ENCODE results near the gene CYP2F1. TPM values are rescaled to one million over a fixed set of nuclear protein-coding genes. Genes with fewer than 3 reads are reported as not detected.

Gene CYP2F1, protein sequence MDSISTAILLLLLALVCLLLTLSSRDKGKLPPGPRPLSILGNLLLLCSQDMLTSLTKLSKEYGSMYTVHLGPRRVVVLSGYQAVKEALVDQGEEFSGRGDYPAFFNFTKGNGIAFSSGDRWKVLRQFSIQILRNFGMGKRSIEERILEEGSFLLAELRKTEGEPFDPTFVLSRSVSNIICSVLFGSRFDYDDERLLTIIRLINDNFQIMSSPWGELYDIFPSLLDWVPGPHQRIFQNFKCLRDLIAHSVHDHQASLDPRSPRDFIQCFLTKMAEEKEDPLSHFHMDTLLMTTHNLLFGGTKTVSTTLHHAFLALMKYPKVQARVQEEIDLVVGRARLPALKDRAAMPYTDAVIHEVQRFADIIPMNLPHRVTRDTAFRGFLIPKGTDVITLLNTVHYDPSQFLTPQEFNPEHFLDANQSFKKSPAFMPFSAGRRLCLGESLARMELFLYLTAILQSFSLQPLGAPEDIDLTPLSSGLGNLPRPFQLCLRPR
- 2.7 and 3.1 TPM in 2 replicates for total RNA-seq (2011; cell fraction: chromatin; rRNA removed; ENCODE audit: low replicate concordance)
- total RNA-seq (2011; cell fraction: nucleolus; rRNA removed) = 0.17 and 0.39 TPM in 2 replicates
- total RNA-seq (2011; cell fraction: nucleoplasm; rRNA removed) = 1.5 and 3.0 TPM in 2 replicates
- total RNA-seq (2014; rRNA removed) = 0.77 TPM in 1 of 2 replicates, not detected in the other
- 0.25 TPM in 1 of 2 replicates, not detected in the other for total RNA-seq (2014; rRNA removed; fragmentation: Illumina TruSeq; extraction: Trizol)
- total RNA-seq (2015; rRNA removed; fragmentation: Illumina TruSeq; extraction: Trizol) = 0.11 TPM in 1 of 2 replicates, not detected in the other
- total RNA-seq (2021) = 0.38 TPM in 1 of 2 replicates, not detected in the other
- polyA plus RNA-seq (2011; rRNA removed) = 0.03 and 0.16 TPM in 2 replicates
- 0.12 and 0.35 TPM in 2 replicates for polyA plus RNA-seq (2011; cell fraction: cytosol; rRNA removed)
- polyA plus RNA-seq (2011; cell fraction: nucleus; rRNA removed) = 0.28 and 0.40 TPM in 2 replicates
- polyA plus RNA-seq (2012) = 0.44 and 1.4 TPM in 2 replicates
- polyA plus RNA-seq (2014; fragmentation: Illumina TruSeq; extraction: Trizol) = 0.28 and 0.71 TPM in 2 replicates
- polyA plus RNA-seq (2014; fragmentation: Nextera tagmentation; extraction: Ambion mirVana) = under 1 TPM; 0.10 to 0.11 TPM
- 0.04 TPM in 1 of 2 replicates, not detected in the other for polyA plus RNA-seq (2014; rRNA removed)
- polyA minus RNA-seq (2011; rRNA and poly(A)+ RNA removed) = 0.12 TPM in 1 of 2 replicates, not detected in the other
- polyA minus RNA-seq (2011; cell fraction: cytosol; rRNA and poly(A)+ RNA removed) = not detected in 2 replicates
- polyA minus RNA-seq (2011; cell fraction: nucleus; rRNA and poly(A)+ RNA removed) = 0.67 TPM in 1 of 2 replicates, not detected in the other
- percentile 17 among the genes with signal in this experiment for Bru-seq, nascent RNA
- BruChase-seq, experiment 1, labeled RNA remaining after a 2-hour chase = percentile 9 among the genes with signal in this experiment
- percentile 7 among the genes with signal in this experiment for BruChase-seq, experiment 2, labeled RNA remaining after a 6-hour chase
- long read RNA-seq, experiment 1, partial matches to known transcripts = 0 of 1 reads
- long read RNA-seq, experiment 1, other reads (novel, unspliced or antisense) = 1 of 1 reads
- long read RNA-seq, experiment 2, partial matches to known transcripts = 0 of 1 reads
- long read RNA-seq, experiment 2, other reads (novel, unspliced or antisense) = 1 of 1 reads
- long read RNA-seq, experiment 3 = 0 reads

DNA sequence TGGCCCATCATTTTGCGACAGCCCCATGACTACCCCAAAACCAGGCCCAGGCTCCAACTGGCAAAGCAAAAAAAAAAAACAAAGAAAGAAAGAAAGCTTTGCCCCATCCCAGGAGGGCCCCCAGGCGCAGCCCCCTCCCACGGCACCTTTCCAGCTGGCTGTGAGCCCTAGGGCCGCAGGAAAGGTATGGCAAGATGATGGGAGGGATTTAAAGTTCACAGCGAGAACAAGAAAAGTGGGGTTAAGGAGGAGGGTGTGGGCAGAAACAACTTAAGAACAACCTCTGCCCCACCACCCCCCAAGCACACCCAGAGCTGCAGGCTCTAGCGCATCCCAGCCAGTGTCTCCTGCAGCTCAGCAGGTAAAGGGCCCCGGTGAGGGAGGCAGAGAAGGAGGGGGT, at the start of gene CYP2F1:
Gene CYP2F1, plus strand, starts transcription at position 301 of the 400 bp plus-strand sequence. CDS start 1,757 bp downstream, outside the sequence.
- ATAC-seq (no peak), FAIRE-seq (no peak), DNase-seq (ENCODE audit: extremely low read depth in 1 of 4, low spot score in 3 of 4) (peak in 1 of 4 experiments; percentile 2)
- no peak within 1 kb of the TSS for H3K4me2 ChIP-seq (ENCODE audit: insufficient read depth, low read length)
- intact Hi-C loops (cut with micrococcal nuclease) (no loop called here), in situ Hi-C loops (cut with MboI) (no loop called here)
- ChIA-PET CTCF (ENCODE audit: low intra/inter-chr PET ratio) (no interaction called here), POLR2A (no interaction called here)
- no peak within 1 kb of the TSS for H2AFZ ChIP-seq (ENCODE audit: low read depth, low read length)
- no peaks in the 10 kb centered on the region for H3K4me1 ChIP-seq (replicated peaks in 1 of 2; ENCODE audit: control insufficient read depth in 2 of 2, insufficient read depth in 2 of 2, low read length in 2 of 2)
- no peaks in the 10 kb centered on the region for H3K79me2 ChIP-seq (ENCODE audit: control insufficient read depth, insufficient read depth, low read length)
- WGBS (ENCODE audit: insufficient coverage, low coverage, missing lambda C conversion rate) = 2% methylated on average over 6 of the region's 7 CpGs
- H3K9me3 ChIP-seq (replicated peaks; ENCODE audit: control insufficient read depth, insufficient read depth, low read depth, low read length) = no peaks in the 10 kb centered on the region
- BruUV-seq (replicated peaks) = no TSS peak
- no peaks in the 10 kb centered on the region for H3K9me1 ChIP-seq (ENCODE audit: control insufficient read depth, insufficient read depth, low read length)
- H3K27me3 ChIP-seq (ENCODE audit: control insufficient read depth in 2 of 2, insufficient read depth in 2 of 2, low read length in 2 of 2) = peaks cover 7 to 32% of the 10 kb centered on the region in 2 experiments; a peak in 3 of 5 replicates
- H3K9ac ChIP-seq (ENCODE audit: insufficient read depth in 1 of 2, low read depth in 2 of 2, low read length in 2 of 2) = no peak within 1 kb of the TSS
- H3K36me3 ChIP-seq (ENCODE audit: control insufficient read depth, insufficient read depth, low read length) = no peaks in the 10 kb centered on the region
- no peaks in the 10 kb centered on the region for H4K20me1 ChIP-seq (replicated peaks; ENCODE audit: control insufficient read depth, insufficient read depth, low read length)
- H3K27ac ChIP-seq (ENCODE audit: extremely low read depth, low read depth, low read length) = no peak within 1 kb of the TSS
- no peak within 1 kb of the TSS for H3K4me3 ChIP-seq
- TF ChIP-seq, protein P1, sequence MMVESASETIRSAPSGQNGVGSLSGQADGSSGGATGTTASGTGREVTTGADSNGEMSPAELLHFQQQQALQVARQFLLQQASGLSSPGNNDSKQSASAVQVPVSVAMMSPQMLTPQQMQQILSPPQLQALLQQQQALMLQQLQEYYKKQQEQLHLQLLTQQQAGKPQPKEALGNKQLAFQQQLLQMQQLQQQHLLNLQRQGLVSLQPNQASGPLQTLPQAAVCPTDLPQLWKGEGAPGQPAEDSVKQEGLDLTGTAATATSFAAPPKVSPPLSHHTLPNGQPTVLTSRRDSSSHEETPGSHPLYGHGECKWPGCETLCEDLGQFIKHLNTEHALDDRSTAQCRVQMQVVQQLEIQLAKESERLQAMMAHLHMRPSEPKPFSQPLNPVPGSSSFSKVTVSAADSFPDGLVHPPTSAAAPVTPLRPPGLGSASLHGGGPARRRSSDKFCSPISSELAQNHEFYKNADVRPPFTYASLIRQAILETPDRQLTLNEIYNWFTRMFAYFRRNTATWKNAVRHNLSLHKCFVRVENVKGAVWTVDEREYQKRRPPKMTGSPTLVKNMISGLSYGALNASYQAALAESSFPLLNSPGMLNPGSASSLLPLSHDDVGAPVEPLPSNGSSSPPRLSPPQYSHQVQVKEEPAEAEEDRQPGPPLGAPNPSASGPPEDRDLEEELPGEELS (CRISPR knock-in tag; IDR thresholded peaks at IDR 0.05; ENCODE audit: borderline replicate concordance) = no peak
- TF ChIP-seq, protein P2, sequence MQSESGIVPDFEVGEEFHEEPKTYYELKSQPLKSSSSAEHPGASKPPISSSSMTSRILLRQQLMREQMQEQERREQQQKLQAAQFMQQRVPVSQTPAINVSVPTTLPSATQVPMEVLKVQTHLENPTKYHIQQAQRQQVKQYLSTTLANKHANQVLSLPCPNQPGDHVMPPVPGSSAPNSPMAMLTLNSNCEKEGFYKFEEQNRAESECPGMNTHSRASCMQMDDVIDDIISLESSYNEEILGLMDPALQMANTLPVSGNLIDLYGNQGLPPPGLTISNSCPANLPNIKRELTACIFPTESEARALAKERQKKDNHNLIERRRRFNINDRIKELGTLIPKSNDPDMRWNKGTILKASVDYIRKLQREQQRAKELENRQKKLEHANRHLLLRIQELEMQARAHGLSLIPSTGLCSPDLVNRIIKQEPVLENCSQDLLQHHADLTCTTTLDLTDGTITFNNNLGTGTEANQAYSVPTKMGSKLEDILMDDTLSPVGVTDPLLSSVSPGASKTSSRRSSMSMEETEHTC (IDR thresholded peaks at IDR 0.05) = no peak
- no peak for TF ChIP-seq HLTF (IDR thresholded peaks at IDR 0.05)
